OCI-M2 (cell line): ENCODE data around the gene PTPRG.

ENCODE experiments used
- DNase-seq: peaks from one replicate; lab custom pipeline; 2025; ENCODE audit not compliant: unreplicated experiment; lab: John Stamatoyannopoulos, UW

Gene PTPRG

GRCh38 chr3:62127116-62127515, 565.7 kb downstream of the PTPRG start:
- no peak for DNase-seq

- DNase-seq: no peak
Observed at GRCh38 chr3:62128051-62128450, 566.7 kb downstream of the PTPRG start.

GRCh38 chr3:62128681-62129080, 567.3 kb downstream of the PTPRG start:
- no peak for DNase-seq

- no peak for DNase-seq
Observed at GRCh38 chr3:62131050-62131449, 569.7 kb downstream of the PTPRG start.

- DNase-seq: no peak
Observed at GRCh38 chr3:62131620-62132019, 570.2 kb downstream of the PTPRG start.

- DNase-seq: no peak
Observed at GRCh38 chr3:62132027-62132602, 570.7 kb downstream of the PTPRG start.

GRCh38 chr3:62133015-62133414, 571.6 kb downstream of the PTPRG start:
- no peak for DNase-seq

GRCh38 chr3:62134061-62134496, 572.7 kb downstream of the PTPRG start:
- no peak for DNase-seq

- no peak for DNase-seq
Observed at GRCh38 chr3:62135741-62136140, 574.4 kb downstream of the PTPRG start.

- no peak for DNase-seq
Observed at GRCh38 chr3:62139957-62140356, 578.6 kb downstream of the PTPRG start.

GRCh38 chr3:62142331-62143085, 581.1 kb downstream of the PTPRG start:
- DNase-seq: no peak

GRCh38 chr3:62143843-62144450, 582.6 kb downstream of the PTPRG start:
- DNase-seq: no peak

- DNase-seq: no peak
Observed at GRCh38 chr3:62144482-62144881, 583.1 kb downstream of the PTPRG start.

GRCh38 chr3:62145086-62145757, 583.9 kb downstream of the PTPRG start:
- no peak for DNase-seq

- DNase-seq: no peak
Observed at GRCh38 chr3:62149539-62149938, 588.2 kb downstream of the PTPRG start.

GRCh38 chr3:62149962-62150361, 588.6 kb downstream of the PTPRG start:
- DNase-seq: no peak

GRCh38 chr3:62151591-62151990, 590.2 kb downstream of the PTPRG start:
- no peak for DNase-seq

- no peak for DNase-seq
Observed at GRCh38 chr3:62153231-62153630, 591.9 kb downstream of the PTPRG start.

GRCh38 chr3:62154457-62155148, 593.2 kb downstream of the PTPRG start:
- DNase-seq: no peak

- no peak for DNase-seq
Observed at GRCh38 chr3:62159056-62159708, 597.8 kb downstream of the PTPRG start.

GRCh38 chr3:62159709-62160092, 598.3 kb downstream of the PTPRG start:
- DNase-seq: no peak
